GM18951 (cell line): ENCODE measurements around the gene ELFN1.

ENCODE experiments used
- POLR2A ChIP-seq: IDR thresholded peaks from 4 replicates; pipeline ENCODE4 v1.6.1; 2011; ENCODE audit warnings: mild to moderate bottlenecking; ENCODE audit not compliant: insufficient read length, insufficient read depth; ENCODE audit errors: extremely low read depth
- in situ Hi-C: fragments of 300-500 bp; cut with MboI; formaldehyde crosslinking; loops from one replicate; pipeline ENCODE4 v1.12.0; 2022; ENCODE audit warnings: low sequenced_read_pairs, mixed read lengths, inconsistent platforms; ENCODE audit not compliant: unreplicated experiment

ELFN1 gene

GRCh38 chr7:1678081-1678543 is 8.0 kb downstream of the ELFN1 start:
- in situ Hi-C loops, result no loop called here
- TF ChIP-seq POLR2A, result no peak

GRCh38 chr7:1678571-1679325 is 8.7 kb downstream of the ELFN1 start:
- in situ Hi-C loops, result no loop called here
- no peak for TF ChIP-seq POLR2A

DNA sequence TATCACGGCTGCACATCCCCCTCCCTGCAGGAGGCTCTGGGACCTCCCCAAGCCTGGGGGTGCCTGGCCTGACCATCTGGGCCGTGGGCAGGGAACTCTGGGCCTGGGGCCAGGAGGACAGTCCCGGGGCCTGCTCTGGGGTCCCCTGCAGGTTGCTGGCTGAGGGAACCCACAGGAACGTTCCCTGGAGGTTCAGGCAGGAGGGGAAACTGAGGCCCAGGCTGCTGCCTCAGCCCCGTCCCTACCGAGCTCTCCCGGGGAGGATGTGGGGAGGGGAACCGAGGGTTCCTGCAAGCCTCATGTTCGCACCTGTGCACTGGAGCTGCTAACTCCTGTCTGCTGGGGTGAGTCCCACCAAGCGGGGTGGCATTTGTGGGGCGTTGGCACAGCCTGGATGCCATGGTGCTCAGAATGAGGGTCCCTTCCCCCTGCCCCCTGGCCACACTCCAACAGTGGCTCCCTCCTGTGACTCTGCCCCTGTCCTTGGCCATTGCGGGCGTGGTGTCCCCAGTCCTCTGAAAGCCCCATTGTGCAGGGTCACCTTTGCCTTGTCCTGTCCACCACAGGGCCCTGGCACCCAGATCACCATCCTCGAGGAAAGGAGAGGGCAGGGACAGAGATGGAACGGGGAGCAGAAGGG is 9.4 kb downstream of the ELFN1 start:
- TF ChIP-seq POLR2A, result no peak
- in situ Hi-C loops, result no loop called here

DNA sequence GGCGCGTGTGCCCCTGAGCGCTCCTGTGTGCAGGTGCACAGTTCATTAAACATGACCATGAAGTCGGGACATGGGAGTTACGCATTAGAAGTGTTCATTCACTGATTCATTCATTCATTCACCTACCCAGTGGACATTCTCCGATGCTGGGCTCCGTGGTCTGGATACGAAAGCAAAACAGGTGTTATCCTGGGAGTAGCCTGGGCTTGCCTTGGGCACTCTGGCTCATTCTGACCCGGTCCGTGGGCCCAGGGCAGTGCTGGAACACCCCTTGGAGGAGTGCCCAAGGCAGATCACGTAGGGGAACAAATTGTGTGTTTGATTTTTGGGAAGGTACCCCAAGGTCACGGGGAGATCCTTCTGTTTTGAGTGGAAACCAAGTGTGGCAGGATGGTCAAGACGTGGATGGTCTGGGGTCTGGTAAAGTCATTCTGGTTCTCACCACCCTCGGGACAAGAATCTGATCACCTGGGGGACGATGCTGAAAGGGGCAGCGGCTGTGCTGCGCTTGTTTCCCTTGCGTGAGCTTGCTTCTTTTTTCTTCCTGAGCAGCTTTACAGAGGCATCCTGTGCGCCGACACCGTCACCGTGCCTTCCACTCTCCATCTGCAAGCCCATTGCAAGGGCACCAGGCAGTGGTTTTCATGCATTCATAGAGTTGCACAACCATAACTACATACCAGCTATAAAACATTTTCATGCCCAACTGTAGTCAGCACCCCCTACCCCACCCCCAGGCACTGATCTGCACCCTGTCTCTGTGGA is 10.1 kb downstream of the ELFN1 start:
- in situ Hi-C loops, result no loop called here
- TF ChIP-seq POLR2A, result no peak

DNA sequence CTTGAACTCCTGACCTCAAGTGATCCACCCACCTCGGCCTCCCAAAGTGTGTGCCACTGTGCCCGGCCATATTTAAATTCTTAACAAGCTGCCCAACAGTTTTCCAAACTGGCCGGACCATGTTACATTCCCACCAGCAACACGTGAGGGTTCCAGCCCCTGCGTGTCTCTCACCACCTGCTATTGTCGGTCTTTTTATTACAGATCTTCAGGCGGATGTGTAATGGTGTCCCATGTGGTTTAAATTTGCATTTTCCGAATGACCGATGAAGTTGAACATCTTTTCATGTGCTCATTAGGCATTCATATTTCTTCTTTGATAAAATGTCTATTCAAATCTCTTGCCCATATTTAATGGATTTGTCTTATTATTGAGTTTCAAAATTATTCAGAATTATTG is 11.5 kb downstream of the ELFN1 start:
- no peak for TF ChIP-seq POLR2A
- in situ Hi-C loops, result no loop called here

- in situ Hi-C loops, result no loop called here
- no peak for TF ChIP-seq POLR2A
Observed at GRCh38 chr7:1685000-1685624, 15.0 kb downstream of the ELFN1 start.

- TF ChIP-seq POLR2A, result no peak
- in situ Hi-C loops, result no loop called here
Observed at GRCh38 chr7:1688542-1688941, 18.5 kb downstream of the ELFN1 start.

DNA sequence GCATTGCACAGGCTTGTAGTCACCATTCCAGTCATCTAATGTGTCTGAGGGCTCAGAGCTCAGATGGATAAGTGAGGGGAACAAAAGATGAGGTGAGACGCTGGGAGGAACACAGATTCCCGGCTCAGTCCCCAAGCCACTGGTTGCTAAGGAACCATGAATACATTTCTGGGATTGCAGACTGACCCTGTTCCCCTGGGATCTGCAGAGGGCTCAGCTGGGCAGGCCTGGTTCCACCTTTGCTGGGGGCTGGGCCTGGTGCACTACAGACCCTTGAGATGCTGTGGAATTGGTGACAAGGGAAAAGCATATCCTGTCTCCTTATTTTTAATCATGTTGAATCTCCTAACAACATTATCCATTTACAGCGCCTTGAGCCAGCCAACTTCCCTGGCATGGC is 19.2 kb downstream of the ELFN1 start:
- in situ Hi-C loops, result no loop called here
- TF ChIP-seq POLR2A, result no peak

GRCh38 chr7:1690359-1690958 is 20.4 kb downstream of the ELFN1 start:
- in situ Hi-C loops, result no loop called here
- TF ChIP-seq POLR2A, result no peak

DNA sequence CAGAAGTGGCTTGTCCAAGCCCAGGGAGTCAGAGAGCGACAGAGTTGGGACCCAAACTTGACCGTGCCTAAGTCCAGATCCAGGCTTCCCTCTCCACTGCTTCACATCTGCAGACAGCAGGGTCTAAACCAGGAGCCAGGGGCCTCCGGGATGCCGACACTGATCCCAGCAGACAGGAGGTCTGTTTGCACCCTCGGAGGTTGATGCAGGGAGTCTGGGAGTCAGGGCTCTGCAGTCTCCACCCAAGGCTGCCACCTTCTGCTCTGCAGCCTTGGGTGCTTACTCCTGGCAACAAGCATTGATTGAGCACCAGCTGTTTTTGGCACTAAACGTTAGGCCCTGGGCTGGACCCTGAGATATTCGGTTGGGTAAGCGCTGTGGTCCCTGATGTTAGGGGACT is 21.0 kb downstream of the ELFN1 start:
- no peak for TF ChIP-seq POLR2A
- in situ Hi-C loops, result no loop called here

DNA sequence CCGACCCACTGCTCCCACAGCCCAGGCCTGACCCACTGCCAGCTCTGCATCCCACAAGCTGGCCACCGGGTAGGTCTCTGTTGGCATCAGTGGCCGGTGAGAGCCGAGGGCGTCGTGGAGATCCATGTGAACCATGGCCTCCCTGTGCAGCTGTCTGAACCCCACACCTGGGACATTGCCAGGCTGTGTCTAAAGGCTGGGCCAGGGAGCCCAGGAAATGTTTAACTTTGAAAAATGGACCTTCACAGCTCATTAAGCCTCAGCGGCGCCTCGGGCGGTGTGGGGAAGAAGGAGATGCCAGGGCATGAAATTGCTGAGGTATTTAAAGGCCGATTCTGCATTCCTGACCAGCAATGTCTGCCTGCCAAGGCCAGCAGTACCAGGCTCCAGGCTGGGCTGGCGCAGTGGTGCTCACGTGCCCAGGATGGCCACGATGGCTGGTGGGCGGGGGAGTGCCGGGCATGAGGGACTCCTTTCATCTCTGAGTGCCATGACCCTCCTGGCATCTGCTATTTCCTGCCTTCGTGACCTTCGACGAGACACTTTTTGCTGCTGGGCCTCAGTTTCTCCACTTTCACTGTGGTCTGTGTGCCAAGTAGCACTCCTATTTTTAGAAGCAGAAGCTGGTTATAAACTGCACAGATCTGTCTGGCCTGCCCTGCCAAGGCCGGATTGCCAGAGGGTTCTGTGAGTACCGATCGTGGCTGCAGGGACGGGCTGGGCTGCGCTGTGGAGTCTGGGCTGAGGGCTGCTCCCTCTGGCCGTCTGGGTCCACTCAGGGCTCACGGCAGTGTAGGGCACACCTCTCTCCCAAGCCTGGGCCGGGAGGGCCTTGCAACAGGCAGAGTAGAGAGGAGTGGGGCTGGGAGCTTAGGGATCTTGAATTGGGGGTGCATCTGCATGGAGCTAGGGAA is 21.8 kb downstream of the ELFN1 start:
- in situ Hi-C loops, result no loop called here
- TF ChIP-seq POLR2A, result no peak
